GM23338 (cell line): Measurements from ENCODE around the gene SARNP. TPM values are rescaled to one million over a fixed set of nuclear protein-coding genes. Genes with fewer than 3 reads are reported as not detected.

ENCODE experiments used
- ATAC-seq: fragments of 200-7000 bp; cut with Tn5 transposase; 3 replicates; pipeline ENCODE4 v1.9.1; 2020
- DNase-seq: peaks from one replicate; pipeline ENCODE4 v3.0.0-alpha.2; 2015; ENCODE audit warnings: low spot score
- H2AFZ ChIP-seq: fragments of 200-600 bp; sonication (generic); 2 replicates; pipeline ENCODE4 v1.8.0; 2016; ENCODE audit warnings: antibody characterized with exemption, mild to moderate bottlenecking, moderate library complexity
- H3F3A ChIP-seq: fragments of 200-600 bp; sonication (generic); replicated peaks from 2 replicates; pipeline ENCODE4 v1.8.0; 2017; ENCODE audit warnings: antibody characterized with exemption, mixed run types, low read depth
- H3K27ac ChIP-seq: fragments of 200-600 bp; sonication (generic); 2 replicates; pipeline ENCODE4 v1.6.1; 2016; ENCODE audit warnings: low read depth
- H3K27me3 ChIP-seq: fragments of 200-600 bp; sonication (generic); 2 replicates; pipeline ENCODE4 v1.8.0; 2016; ENCODE audit warnings: mild to moderate bottlenecking, mixed run types, moderate library complexity; ENCODE audit not compliant: insufficient read depth
- H3K36me3 ChIP-seq: fragments of 200-600 bp; sonication (generic); 2 replicates; pipeline ENCODE4 v1.8.0; 2016; ENCODE audit warnings: mild to moderate bottlenecking; ENCODE audit not compliant: insufficient read depth
- H3K4me1 ChIP-seq: fragments of 200-600 bp; sonication (generic); 2 replicates; pipeline ENCODE4 v1.8.0; 2016; ENCODE audit warnings: mild to moderate bottlenecking, moderate library complexity; ENCODE audit not compliant: insufficient read depth
- H3K4me2 ChIP-seq: fragments of 200-600 bp; sonication (generic); 2 replicates; pipeline ENCODE4 v1.7.1; 2017; ENCODE audit warnings: mixed run types
- H3K4me3 ChIP-seq: fragments of 200-600 bp; sonication (generic); 2 replicates; pipeline ENCODE4 v1.6.1; 2016; ENCODE audit warnings: mixed run types
- H3K79me2 ChIP-seq: fragments of 200-600 bp; sonication (generic); replicated peaks from 2 replicates; pipeline ENCODE4 v1.8.0; 2017; ENCODE audit warnings: mild to moderate bottlenecking; ENCODE audit not compliant: insufficient read depth
- H3K9me2 ChIP-seq: fragments of 200-600 bp; sonication (generic); 2 replicates; pipeline ENCODE4 v1.8.0; 2017; ENCODE audit not compliant: insufficient read depth
- H4K20me1 ChIP-seq: fragments of 200-600 bp; sonication (generic); replicated peaks from 2 replicates; pipeline ENCODE4 v1.8.0; 2017; ENCODE audit warnings: mild to moderate bottlenecking; ENCODE audit not compliant: insufficient read depth
- H3K27ac Mint-ChIP-seq: 2 replicates; pipeline ENCODE4 v1.8.0; 2020; ENCODE audit warnings: inconsistent platforms, mild to moderate bottlenecking, moderate library complexity, mixed read lengths
- H3K27me3 Mint-ChIP-seq: 3 replicates; pipeline ENCODE4 v1.8.0; 2022; ENCODE audit warnings: low read depth, mild to moderate bottlenecking, moderate library complexity, mixed read lengths, inconsistent platforms; ENCODE audit not compliant: insufficient read depth, poor library complexity
- H3K36me3 Mint-ChIP-seq: 3 replicates; pipeline ENCODE4 v1.8.0; 2021; ENCODE audit warnings: low read depth, mild to moderate bottlenecking, inconsistent platforms, moderate library complexity, mixed read lengths
- H3K4me1 Mint-ChIP-seq: 3 replicates; pipeline ENCODE4 v1.8.0; 2020; ENCODE audit warnings: mild to moderate bottlenecking, inconsistent platforms, mixed read lengths
- H3K4me3 Mint-ChIP-seq: 3 replicates; pipeline ENCODE4 v1.8.0; 2021; ENCODE audit warnings: moderate library complexity, mild to moderate bottlenecking, inconsistent platforms, mixed read lengths
- H3K9me3 Mint-ChIP-seq: 3 replicates; pipeline ENCODE4 v1.8.0; 2020; ENCODE audit warnings: moderate library complexity, mild to moderate bottlenecking, inconsistent platforms, mixed read lengths
- CREB1 ChIP-seq: fragments of 250-450 bp; sonication (Bioruptor Pico); IDR thresholded peaks from 2 replicates; pipeline ENCODE4 v1.5.0; 2020; ENCODE audit warnings: low read depth, mild to moderate bottlenecking, moderate library complexity
- CTCF ChIP-seq, 2 experiments: fragments of 200-600 bp in 1 of 2; sonication (generic) in 1 of 2; conservative IDR thresholded peaks; 2 replicates each; pipeline versions ENCODE4 v1.5.1 to v1.6.1; 2016 to 2017; ENCODE audit warnings: antibody characterized with exemption in 2 of 2, low read depth in 2 of 2, mild to moderate bottlenecking in 2 of 2, moderate library complexity in 1 of 2
- POLR2AphosphoS5 ChIP-seq: IDR thresholded peaks from 2 replicates; pipeline ENCODE4 v1.6.1; 2016; ENCODE audit warnings: antibody characterized with exemption, low read depth
- STAT1 ChIP-seq: IDR thresholded peaks from one replicate; pipeline ENCODE4 v1.6.1; 2016; ENCODE audit warnings: antibody characterized with exemption; ENCODE audit not compliant: unreplicated experiment
- ZNF331 ChIP-seq: fragments of 250-450 bp; sonication (Bioruptor Pico); IDR thresholded peaks from 2 replicates; pipeline ENCODE4 v1.5.0; 2020; ENCODE audit warnings: low read depth, mild to moderate bottlenecking, moderate library complexity
- polyA plus RNA-seq: library from polyadenylated mRNA; unstranded; fragments of >200 nt; fragmentation: Nextera tagmentation; extraction: Ambion mirVana; gene quantifications from 2 replicates; pipeline ENCODE4 v1.2.1, GENCODE V29; 2016
- total RNA-seq: library from RNA; depleted of rRNA; stranded (reverse); fragments of >200 nt; shearing (Covaris generic); gene quantifications from 2 replicates; pipeline ENCODE4 v1.2.3, GENCODE V29; 2014
- TF ChIP-seq, protein P1 (sequence below): fragments of 250-450 bp; sonication (Bioruptor Pico); IDR thresholded peaks from 2 replicates; pipeline ENCODE4 v1.5.0; 2020; ENCODE audit warnings: mild to moderate bottlenecking, moderate library complexity

Gene SARNP
- total and polyA plus RNA-seq, 2 experiments from 2014 or later = 96.0 to 313 TPM

- H3K9me2 ChIP-seq = no peaks in the 10 kb centered on the region
- no peaks in the 10 kb centered on the region for H3K27me3 ChIP-seq
- peak overlapping the region; percentile 86 for H3K4me3 Mint-ChIP-seq
- H3K36me3 Mint-ChIP-seq = peaks cover 23% of the 10 kb centered on the region
- H3K9me3 Mint-ChIP-seq = no peaks in the 10 kb centered on the region
- ATAC-seq = peak; percentile 17
- H3F3A ChIP-seq = peaks cover 13% of the 10 kb centered on the region; the same call in 1 of the 2 replicates
- peaks cover 14% of the 10 kb centered on the region for H3K27me3 Mint-ChIP-seq
- H3K27ac Mint-ChIP-seq = peak overlapping the region; percentile 82
- H3K79me2 ChIP-seq = peaks cover 14% of the 10 kb centered on the region
- DNase-seq = peak; percentile 63
- peak overlapping the region; percentile 97 for H3K4me3 ChIP-seq
- TF ChIP-seq ZNF331 (no peak), POLR2AphosphoS5 (0 out of 2 replicates have a peak, but pooled peaks have one; percentile 69), CTCF (conservative IDR thresholded peaks at IDR 0.05; ENCODE audit: low read depth in 2 of 2) (peak in 1 of 2 experiments; percentile 50; a peak in 2 of 4 replicates)
- peak overlapping the region; percentile 21; the same call in 1 of the 2 replicates for H2AFZ ChIP-seq
- H3K4me2 ChIP-seq = peak overlapping the region; percentile 98
- H3K27ac ChIP-seq = peak overlapping the region; percentile 97; the same call in 1 of the 2 replicates
- 0 out of 2 replicates have a peak, but pooled peaks cover 2% of the 10 kb centered on the region for H4K20me1 ChIP-seq
- peaks cover 5% of the 10 kb centered on the region; the same call in 1 of the 2 replicates for H3K36me3 ChIP-seq
- peaks cover 37% of the 10 kb centered on the region for H3K4me1 Mint-ChIP-seq
- H3K4me1 ChIP-seq = peaks cover 28% of the 10 kb centered on the region
Measured at GRCh38 chr12:55729819-55730818, 87.4 kb downstream of the SARNP start.

DNA sequence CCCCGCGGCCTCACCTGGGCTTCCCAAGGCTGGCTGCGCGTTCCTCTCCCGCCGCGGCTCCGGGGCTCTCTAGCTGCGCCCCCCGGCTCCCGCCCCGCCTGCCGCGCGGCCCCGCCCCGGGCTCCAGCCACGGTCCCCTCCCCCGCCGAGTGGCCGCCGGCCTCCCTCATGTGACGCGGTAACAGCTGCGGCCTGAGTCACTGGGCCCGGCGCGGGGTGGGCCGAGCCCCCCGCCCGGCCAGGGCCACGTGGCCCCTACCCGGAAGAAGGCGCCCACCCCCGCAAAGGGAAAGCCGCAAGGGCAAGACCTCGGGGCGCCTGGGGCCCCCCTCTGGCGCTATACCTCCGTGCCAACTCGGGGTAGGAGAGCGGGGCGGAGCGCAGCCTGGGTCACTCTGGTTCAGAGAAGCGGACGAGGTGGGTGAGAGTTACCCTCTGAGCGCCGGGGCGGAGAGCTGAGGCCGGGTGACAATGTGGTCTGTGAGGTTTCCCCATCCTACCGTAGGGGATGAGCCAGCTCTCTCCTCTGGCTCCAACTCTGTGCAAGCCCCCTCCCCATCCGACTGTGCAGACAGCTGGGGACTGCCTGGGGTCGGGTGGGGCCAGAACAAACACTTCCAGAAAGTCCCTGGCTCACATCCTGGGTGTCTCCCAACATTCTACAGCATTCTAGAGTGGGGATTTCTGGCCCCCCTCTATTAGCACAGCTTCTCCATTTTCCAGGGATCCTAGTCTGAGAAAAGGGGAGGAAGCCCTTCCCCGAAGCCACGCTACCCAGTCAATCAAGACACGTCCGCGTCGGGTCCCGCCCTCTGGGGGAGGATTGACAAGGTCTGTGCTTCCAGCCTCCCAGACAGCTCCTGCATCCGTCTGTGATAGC lies 88.3 kb downstream of the SARNP start, which contains the start of gene CD63:
TSS of gene CD63 (minus strand) at position 71 of the 880 bp plus-strand sequence. CDS start 668 bp downstream, outside the sequence.
- peaks cover 13% of the 10 kb centered on the region; the same call in 1 of the 2 replicates for H3F3A ChIP-seq
- TF ChIP-seq, protein P1, sequence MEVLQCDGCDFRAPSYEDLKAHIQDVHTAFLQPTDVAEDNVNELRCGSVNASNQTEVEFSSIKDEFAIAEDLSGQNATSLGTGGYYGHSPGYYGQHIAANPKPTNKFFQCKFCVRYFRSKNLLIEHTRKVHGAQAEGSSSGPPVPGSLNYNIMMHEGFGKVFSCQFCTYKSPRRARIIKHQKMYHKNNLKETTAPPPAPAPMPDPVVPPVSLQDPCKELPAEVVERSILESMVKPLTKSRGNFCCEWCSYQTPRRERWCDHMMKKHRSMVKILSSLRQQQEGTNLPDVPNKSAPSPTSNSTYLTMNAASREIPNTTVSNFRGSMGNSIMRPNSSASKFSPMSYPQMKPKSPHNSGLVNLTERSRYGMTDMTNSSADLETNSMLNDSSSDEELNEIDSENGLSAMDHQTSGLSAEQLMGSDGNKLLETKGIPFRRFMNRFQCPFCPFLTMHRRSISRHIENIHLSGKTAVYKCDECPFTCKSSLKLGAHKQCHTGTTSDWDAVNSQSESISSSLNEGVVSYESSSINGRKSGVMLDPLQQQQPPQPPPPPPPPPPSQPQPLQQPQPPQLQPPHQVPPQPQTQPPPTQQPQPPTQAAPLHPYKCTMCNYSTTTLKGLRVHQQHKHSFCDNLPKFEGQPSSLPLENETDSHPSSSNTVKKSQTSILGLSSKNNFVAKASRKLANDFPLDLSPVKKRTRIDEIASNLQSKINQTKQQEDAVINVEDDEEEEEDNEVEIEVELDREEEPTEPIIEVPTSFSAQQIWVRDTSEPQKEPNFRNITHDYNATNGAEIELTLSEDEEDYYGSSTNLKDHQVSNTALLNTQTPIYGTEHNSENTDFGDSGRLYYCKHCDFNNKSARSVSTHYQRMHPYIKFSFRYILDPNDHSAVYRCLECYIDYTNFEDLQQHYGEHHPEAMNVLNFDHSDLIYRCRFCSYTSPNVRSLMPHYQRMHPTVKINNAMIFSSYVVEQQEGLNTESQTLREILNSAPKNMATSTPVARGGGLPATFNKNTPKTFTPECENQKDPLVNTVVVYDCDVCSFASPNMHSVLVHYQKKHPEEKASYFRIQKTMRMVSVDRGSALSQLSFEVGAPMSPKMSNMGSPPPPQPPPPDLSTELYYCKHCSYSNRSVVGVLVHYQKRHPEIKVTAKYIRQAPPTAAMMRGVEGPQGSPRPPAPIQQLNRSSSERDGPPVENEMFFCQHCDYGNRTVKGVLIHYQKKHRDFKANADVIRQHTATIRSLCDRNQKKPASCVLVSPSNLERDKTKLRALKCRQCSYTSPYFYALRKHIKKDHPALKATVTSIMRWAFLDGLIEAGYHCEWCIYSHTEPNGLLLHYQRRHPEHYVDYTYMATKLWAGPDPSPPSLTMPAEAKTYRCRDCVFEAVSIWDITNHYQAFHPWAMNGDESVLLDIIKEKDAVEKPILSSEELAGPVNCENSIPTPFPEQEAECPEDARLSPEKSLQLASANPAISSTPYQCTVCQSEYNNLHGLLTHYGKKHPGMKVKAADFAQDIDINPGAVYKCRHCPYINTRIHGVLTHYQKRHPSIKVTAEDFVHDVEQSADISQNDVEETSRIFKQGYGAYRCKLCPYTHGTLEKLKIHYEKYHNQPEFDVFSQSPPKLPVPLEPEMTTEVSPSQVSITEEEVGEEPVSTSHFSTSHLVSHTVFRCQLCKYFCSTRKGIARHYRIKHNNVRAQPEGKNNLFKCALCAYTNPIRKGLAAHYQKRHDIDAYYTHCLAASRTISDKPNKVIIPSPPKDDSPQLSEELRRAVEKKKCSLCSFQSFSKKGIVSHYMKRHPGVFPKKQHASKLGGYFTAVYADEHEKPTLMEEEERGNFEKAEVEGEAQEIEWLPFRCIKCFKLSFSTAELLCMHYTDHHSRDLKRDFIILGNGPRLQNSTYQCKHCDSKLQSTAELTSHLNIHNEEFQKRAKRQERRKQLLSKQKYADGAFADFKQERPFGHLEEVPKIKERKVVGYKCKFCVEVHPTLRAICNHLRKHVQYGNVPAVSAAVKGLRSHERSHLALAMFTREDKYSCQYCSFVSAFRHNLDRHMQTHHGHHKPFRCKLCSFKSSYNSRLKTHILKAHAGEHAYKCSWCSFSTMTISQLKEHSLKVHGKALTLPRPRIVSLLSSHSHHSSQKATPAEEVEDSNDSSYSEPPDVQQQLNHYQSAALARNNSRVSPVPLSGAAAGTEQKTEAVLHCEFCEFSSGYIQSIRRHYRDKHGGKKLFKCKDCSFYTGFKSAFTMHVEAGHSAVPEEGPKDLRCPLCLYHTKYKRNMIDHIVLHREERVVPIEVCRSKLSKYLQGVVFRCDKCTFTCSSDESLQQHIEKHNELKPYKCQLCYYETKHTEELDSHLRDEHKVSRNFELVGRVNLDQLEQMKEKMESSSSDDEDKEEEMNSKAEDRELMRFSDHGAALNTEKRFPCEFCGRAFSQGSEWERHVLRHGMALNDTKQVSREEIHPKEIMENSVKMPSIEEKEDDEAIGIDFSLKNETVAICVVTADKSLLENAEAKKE (CRISPR knock-in tag) = no peak
- TF ChIP-seq STAT1 (no peak), POLR2AphosphoS5 (peak; percentile 52), CREB1 (CRISPR knock-in tag) (peak; percentile 83)

More for the DNA sequence above, 88.3 kb downstream of the SARNP start, which contains the start of gene CD63:
- H2AFZ ChIP-seq = peak within 1 kb of the TSS; percentile 32; the same call in 1 of the 2 replicates
- DNase-seq (peak; percentile 96), ATAC-seq (peak; percentile 75)
- peaks cover 28% of the 10 kb centered on the region for H3K4me1 ChIP-seq
- Mint-ChIP-seq H3K27ac (peak within 1 kb of the TSS; percentile 82), H3K4me3 (peak within 1 kb of the TSS; percentile 86), H3K9me3 (no peaks in the 10 kb centered on the region), H3K4me1 (peaks cover 40% of the 10 kb centered on the region), H3K27me3 (peaks cover 14% of the 10 kb centered on the region), H3K36me3 (peaks cover 33% of the 10 kb centered on the region)
- peak within 1 kb of the TSS; percentile 97 for H3K4me3 ChIP-seq
- peaks cover 14% of the 10 kb centered on the region for H3K79me2 ChIP-seq
- H3K9me2 ChIP-seq = no peaks in the 10 kb centered on the region
- H3K27me3 ChIP-seq = no peaks in the 10 kb centered on the region
- H3K4me2 ChIP-seq = peak within 1 kb of the TSS; percentile 98
- 0 out of 2 replicates have a peak, but pooled peaks cover 6% of the 10 kb centered on the region for H4K20me1 ChIP-seq
- peak within 1 kb of the TSS; percentile 97 for H3K27ac ChIP-seq
- H3K36me3 ChIP-seq = peaks cover 8% of the 10 kb centered on the region; the same call in 1 of the 2 replicates
